HG02970 (cell line): Measurements from ENCODE around the gene MICAL2.

Experiments used
- ATAC-seq: cut with Tn5 transposase; IDR thresholded peaks from one replicate; pipeline ENCODE4 v1.9.1; 2021; ENCODE audit warnings: mild to moderate bottlenecking, moderate library complexity, moderate number of reproducible peaks; ENCODE audit not compliant: unreplicated experiment, low FRiP score

Gene MICAL2

DNA sequence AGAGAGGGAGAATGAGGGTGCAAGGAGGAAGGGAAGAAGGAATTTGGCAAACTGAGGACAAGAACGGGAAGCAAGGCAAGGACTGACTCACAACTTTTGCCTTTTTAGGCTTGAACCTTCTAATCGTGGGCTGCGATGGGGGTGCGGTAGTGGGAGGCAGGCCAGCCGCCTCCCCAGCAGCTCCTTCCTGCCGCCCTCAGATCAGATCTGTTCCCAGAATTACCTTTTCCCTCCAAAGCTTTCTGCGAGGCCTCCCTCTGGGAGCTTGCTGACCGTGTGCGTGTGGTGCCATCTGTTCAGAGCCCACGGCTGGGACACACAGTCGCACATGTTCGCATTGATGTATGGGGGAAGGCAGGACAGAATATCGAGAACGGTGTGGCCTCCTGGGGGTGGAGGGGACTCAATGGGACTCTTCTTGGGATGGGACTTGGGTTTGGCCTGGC lies 180.1 kb downstream of the MICAL2 start:
- no peak for ATAC-seq

GRCh38 chr11:12291313-12291712 lies 180.9 kb downstream of the MICAL2 start:
- no peak for ATAC-seq

- no peak for ATAC-seq
These were observed 181.4 kb downstream of the MICAL2 start for GRCh38 chr11:12291766-12292165.

DNA sequence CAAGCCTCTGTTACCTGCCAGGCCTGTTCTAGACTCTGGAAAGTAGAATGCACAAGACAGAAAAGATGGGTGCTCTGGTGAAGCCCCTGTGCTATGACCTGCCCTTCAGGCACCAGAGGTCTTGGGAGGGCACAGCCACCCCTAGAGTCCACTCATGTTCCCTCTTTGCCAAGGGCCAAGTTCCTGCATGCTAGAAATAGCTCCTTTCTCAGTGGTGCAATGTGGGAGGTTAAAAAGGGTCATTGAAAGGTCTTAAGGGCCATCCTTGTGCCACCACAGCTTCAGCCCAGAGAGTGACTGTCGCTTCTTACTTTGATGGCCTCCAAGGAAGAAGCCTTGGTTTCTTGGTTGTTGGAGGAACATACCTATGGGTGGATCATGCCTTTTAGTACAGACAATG lies 182.4 kb downstream of the MICAL2 start:
- no peak for ATAC-seq

DNA sequence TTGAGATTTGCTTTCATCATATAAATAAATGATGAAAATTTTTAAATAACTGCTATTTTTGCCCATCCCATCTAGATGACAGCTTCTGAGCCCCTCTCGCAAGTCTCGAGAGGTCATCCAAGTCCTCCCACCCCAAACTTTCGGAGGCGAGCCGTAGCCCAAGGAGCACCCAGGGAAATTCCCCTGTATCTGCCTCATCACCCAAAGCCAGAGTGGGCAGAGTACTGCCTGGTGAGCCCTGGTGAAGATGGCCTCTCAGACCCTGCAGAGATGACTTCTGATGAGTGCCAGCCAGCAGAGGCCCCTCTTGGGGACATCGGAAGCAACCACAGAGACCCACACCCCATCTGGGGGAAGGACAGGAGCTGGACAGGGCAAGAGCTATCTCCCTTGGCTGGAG lies 183.1 kb downstream of the MICAL2 start:
- no peak for ATAC-seq

- no peak for ATAC-seq
These were observed 184.2 kb downstream of the MICAL2 start for GRCh38 chr11:12294613-12295012.

DNA sequence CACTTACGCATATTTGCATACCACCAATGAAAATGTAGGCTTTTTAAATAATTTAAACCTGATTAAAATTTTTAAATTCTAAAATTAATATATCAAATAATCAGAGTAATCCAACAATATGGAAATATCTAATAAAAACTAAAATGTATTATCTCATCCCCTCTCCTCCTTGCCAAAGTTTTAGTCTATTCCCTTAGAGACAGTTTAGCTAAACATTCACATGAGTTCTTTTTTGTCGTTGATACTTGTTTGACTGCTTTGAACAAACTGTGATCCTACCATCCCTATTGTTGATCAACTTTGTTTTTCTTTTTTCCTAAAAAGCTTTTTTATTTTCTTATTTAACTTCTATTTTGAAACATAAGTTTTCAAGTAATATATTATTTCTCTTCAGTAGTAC lies 185.6 kb downstream of the MICAL2 start:
- no peak for ATAC-seq

DNA sequence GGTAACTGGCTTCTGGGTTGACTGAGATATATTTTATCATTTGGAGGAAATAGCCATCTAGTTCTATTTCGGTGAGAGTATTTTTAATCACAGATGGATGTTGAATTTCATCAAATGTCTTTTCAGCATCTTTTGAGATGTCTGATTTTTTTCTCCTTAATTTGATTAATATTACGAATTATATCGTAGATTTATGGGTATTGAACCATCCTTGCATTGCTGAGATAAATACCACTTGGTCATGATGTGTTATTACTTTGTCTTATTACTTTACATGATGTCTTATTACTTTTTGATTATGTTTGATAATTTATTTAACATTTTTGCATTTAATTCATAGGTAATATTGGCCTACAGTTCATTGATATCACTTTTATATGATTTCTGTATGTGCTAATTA lies 188.2 kb downstream of the MICAL2 start:
- ATAC-seq, result no peak

GRCh38 chr11:12301379-12301778 lies 191.0 kb downstream of the MICAL2 start:
- ATAC-seq, result no peak

DNA sequence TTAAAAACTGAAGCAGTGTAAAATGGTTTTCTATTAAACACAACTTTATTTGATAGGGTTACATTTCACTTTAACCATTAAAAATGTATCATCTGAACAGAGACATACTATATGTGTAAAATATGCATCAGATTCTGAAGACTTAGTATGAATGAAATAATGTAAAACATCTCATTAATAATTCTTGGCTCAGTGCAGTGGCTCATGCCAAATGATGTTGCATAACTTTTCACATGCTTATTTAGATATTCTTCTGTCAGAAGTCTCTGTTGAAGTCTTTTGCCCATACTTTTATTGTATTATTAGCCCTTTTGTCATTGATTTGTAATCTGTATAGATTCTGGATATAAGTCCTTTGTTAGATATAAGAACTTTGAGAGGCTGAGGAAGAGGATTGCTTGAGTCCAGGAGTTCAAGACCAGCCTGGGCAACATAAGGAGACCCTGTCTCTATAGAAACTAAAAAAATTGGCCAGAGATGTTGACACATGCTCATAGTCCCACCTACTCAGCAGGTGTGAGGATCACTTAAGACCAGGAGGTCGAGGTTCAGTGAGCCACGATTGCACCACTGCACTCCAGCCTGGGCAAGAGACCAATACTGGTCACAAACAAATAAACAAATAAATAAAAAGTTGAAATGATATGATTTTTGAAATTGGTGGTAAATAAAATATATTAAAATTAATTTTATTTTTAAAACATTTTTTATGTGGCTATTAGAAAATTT lies 193.2 kb downstream of the MICAL2 start:
- no peak for ATAC-seq

GRCh38 chr11:12306830-12307229 lies 196.4 kb downstream of the MICAL2 start:
- ATAC-seq, result no peak

DNA sequence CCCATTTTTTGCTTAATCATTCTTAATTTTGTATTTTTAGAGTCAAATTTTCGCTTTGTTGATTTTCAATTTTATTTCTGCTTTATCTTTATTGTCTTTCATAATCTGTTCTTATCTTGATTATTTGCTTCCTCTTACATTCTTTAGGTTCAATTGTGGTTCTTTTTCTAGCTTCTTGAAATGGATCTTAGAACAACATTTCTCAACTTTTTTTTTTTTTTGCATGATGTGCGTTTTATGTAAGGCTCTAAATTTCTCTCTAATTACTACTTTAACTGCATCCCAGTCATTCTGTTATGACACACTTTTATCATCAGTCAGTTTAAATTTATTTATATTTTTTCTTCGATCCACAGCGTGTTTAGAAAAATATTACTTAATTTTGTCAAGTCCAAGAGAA lies 201.7 kb downstream of the MICAL2 start:
- ATAC-seq, result no peak
